Mucosa of gallbladder (tissue), 1 donor: ENCODE measurements around the gene FNDC11. TPM values are rescaled to one million over a fixed set of nuclear protein-coding genes. Genes with fewer than 3 reads are reported as not detected.

Experiments
- DNase-seq: peaks from one replicate; pipeline ENCODE4 v3.0.0-alpha.2; 2020; ENCODE audit warnings: low spot score
- total RNA-seq: library from RNA; stranded (reverse); gene quantifications from one replicate; pipeline ENCODE4 v1.2.1, GENCODE V29; 2021
- donor health status: DM: no; HTN: no; CAD: no.

FNDC11 gene
- total RNA-seq, 1 donor from 2014 or later = 1.4 TPM

- DNase-seq = no peak
These were observed 28.8 kb upstream of the FNDC11 start for GRCh38 chr20:63525185-63525584.

- DNase-seq = peak; percentile 75
These were observed 28.0 kb upstream of the FNDC11 start for GRCh38 chr20:63525971-63526370.

DNA sequence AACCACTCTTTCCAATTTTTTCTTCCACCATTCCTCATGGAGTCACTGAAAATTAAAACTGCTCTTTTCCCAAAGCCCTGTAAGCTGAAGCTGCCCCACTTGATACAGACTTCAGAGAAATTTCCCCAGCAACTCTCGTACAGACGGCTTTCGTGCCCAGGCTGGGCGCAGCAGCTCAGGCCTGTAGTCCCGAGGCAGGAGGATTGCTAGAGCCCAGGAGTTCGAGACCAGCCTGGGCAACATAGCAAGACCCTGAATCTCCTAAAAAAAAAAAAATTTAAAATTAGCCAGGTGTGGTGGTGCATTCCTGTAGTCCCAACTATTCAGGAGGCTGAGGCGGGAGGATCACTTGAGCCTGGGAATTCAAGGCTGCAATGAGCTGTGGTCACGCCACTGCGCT is 26.8 kb upstream of the FNDC11 start:
- no peak for DNase-seq

DNA sequence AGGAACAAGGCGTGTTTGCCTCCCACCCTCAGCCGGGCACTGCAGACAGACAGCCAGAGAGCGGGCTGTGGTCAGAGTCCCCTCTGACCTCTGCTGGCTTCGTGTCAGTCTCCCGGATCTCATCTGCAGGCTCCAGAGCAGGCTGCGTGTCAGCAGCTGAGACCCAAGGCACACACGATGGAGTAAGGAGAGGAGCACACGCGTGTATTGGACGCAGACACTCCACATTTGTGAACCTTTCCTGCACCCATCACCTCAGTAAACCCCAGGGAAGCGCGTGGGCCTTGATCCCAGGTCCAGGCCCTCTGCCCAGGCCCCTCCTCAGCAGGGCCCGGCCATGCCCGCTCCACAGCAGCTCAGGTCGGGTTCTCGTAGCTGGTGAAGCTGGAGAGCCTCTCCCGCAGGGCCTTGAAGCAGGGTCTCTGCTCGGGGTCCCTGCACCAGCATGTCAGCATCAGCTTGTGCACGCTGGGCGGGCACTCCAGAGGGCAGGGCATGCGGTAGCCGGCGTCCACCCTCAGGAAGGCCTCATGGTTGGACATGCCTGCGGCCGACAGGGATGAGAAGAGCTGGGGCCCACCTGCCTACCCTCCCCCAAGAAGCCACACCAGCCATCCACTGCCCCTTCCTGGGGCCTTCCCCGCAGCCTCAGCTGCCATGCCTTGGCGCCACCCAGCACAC is 24.6 kb upstream of the FNDC11 start:
- DNase-seq = no peak

GRCh38 chr20:63529861-63530787 is 23.8 kb upstream of the FNDC11 start:
- no peak for DNase-seq

DNA sequence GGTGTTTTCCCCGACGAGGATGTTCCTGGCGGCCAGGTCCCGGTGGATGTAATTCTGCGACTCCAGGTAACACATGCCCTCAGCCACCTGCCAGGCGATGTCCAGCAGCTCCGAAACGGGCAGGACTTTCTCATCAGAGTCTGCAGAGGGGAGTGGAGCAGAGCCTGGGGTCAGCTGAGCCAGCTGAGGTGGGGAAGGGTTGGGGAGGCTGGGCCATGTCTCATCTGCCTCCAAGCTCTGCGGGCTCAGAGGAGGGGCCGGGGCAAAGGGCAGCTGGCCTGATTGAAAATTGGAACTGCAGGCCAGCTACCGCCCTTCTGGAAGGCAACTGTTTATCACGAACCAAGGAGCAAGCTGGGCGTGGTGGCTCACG is 23.2 kb upstream of the FNDC11 start:
- no peak for DNase-seq

DNA sequence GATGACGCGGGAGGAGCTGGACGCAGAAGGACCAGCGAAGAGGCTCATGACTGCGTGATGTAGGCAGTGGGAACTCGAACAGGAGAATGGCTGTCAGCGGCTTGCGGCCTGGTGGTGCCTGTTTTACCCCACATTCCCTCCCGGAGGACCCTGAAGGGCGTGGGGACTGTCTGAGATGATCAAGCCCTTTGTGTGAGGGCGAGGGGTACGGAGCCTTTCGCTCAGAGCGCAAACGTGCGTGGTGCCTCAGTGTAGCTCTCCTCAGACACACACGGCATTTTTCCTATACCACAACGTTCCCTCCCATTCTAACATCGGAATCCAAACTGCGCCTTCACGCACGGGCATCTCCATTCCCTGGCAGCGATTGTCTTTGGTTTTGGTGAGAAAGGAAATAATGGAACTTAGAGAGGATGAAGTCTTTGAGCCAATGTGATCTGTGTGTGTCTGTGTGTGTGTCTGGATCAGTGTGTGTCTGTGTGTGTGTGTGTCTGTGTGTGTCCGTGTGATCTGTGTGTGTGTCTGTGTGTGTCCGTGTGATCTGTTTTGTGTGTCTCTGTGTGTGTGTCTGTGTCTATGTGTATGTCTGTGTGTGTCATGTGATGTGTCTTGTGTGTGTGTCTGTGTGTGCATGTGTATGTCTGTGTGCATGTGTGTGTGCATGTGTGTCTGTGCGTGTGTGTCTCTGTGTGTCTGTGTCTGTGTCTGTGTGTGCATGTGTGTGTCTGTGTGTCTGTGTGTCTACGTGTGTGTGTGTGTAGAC is 22.1 kb upstream of the FNDC11 start:
- no peak for DNase-seq

- no peak for DNase-seq
These were observed 21.4 kb upstream of the FNDC11 start for GRCh38 chr20:63532449-63532971.

DNA sequence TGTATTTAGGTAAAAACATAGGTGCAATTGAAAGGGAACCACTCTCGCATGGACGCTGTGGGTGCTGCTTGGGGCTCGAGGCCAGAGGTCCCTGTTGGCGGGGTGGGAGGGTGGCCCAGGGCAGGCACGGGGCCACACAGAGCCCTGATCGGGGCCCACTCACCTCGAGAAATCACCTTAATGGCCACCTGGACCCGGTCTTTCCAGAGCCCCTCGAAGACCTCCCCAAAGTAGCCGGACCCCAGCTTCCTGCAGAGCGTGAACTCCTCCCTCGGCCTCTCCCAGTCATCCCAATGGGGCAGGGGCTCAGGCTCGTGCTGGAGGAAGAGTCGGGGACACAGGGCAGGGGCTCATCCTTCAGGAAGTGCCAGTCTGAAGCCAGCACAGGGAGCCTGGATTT is 20.6 kb upstream of the FNDC11 start:
- DNase-seq = no peak

DNA sequence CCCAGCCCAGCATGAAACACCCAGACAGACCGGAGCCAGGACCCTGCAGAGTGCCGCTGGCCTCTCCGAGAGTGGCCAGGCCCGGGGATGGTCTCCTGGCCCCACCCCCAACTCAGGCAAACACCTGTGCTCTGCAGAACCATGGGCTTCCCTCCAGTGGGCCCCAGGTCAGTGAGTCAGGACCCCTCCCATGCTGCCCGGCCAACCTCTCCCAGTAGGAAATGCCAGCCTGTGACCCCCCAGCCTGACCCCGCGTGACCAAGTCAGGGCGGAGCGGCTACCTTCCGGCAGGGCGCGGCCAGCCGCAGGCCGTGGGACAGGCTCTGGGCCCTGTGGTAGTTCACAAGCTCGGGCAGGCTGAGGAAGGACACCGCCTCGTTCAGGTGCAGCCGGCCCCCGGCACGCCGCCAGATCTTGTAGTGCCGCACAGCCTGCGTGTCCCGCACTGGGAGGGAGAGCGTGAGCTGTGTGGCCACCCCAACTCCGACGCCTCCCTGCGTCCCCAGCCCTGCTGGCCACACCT is 20.0 kb upstream of the FNDC11 start:
- DNase-seq = peak; percentile 73

DNA sequence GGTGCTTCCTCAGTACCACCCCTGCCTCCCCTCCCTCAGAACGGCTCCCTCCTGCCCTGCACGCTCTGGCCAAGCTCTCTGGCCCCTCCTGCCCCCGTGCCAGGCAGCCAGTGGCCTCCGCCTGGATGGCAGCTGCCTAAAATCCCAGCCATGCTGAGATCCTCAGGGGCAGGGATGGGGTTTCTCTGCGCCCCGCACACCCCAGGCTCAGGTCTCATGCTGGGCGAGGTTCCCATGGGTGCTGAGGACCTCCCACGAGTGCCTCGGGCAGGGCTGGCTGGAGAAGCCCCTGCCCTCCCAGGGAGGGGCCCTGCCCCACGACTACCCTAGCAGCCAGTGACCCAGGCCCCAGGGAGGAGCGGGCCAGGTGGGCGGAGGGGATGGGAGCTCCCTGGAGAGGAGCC is 19.5 kb upstream of the FNDC11 start:
- no peak for DNase-seq

DNA sequence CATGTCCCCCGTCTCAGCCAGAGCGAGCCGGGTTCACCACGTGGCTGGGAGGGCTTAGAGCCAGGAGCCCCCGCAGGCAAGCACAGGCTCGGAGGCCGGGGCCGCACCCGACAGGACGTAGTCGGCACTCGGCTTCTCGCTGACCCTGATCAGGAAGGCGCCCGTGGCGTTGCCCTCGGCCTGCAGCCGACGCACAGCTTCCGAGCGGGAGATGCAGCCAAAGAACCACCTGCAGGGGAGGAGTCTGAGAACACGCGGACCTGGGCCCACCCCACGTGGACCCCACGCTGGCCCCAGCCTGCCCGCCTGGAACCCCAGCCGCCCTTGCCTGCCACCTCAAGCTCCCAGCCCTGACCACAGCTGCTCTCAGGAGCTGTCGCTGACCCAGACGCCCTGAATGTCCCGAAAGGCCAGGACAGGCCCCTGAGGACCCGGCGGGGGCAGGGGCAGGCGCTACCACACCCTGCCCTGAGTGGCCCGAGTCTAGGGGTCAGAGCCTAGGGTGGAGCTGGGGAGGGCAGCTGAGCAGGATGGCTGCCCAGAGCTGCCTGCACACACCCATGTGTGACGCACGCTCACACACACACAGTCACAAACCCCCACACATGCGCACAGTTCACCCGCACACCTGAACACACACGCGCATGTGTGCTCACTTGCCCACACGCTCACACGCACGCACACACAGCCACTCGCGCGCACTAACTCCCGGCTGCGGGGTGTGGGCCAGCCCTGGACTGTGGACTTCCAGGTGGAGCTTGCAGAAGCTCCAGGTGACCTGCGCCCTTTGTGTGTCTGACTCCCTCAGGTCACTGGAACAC is 18.9 kb upstream of the FNDC11 start:
- no peak for DNase-seq

- no peak for DNase-seq
These were observed 17.6 kb upstream of the FNDC11 start for GRCh38 chr20:63536241-63536977.

GRCh38 chr20:63536997-63537524 is 16.9 kb upstream of the FNDC11 start, which contains the start of gene PTK6:
Gene PTK6 (minus strand): TSS chr20:63537376. CDS start chr20:63537314, 62 bp downstream.
- peak; percentile 62 for DNase-seq

DNA sequence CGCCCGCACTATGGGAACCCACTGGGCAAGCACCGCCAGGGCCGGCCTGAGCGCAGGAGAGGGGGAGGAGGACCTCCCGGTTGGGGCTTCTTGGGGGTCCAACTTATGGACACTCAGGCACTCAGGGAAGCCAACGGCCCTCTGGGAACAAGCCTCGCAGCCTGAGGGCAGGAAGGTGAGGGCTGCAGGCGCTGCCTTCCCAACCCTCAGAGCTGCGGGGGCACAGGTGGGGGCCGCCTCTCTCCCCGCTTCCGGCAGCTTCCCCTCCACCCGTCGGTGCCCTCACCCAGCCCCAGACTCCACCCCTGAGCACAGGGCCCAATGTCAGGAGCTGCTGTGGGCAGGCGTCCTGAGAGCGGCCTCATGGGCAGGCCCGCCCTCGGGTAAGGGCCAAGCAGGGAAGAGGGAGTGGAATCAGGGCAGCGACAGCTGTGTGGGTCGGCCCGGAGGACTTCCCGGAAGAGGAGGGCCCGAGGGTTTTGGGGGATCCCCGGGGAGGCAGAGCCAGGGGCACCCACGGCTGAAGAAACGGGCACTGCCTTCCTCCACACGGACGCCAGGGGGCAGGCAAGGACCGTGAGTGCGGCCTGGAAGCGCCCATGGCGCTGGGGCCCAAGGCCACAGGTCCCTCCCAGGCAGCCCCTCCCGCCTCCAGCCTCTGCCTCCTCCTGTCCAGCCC is 16.3 kb upstream of the FNDC11 start:
- peak; percentile 94 for DNase-seq

DNA sequence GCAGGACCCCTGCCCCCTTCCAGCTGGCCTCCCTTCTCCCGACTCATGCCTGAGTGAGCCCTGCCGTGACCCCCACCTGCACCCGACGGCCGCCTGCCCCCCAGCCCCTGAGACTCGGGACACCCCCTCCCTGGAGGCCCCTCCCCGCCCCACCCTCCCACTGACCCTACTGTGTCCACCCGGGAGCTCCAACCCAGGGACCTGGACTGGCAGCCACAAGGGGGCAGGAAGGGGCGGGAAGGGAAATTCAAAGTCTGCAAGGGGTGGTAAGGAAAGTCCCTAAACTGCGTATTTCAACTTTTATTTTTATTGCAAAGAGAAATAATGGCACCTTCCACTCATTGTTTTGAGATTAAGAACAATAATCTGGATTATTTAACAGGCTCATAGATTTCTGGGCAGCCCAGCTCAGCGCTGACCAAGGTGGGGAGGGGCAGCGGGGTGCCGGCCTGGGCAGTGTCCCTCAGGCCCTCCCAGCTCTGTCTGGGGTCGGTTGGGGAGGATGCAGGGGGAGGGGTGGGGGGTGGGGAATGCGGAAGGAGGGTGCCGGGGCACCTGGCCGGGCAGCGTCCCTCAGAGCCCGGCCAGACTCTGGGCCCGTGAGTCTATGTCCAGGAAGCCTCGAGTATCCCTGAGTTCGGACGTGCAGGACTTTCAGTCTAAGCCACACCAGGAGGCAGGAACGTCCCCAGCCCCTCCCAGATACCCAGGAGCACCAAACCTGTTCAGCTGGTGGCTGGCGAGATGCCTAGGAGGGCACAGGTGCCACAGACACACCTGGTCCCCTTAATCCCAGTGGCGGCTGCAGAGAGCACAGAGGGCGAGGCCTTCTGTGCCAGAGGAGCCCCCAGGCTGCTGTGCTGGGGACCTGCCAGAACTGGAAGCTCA is 15.5 kb upstream of the FNDC11 start:
- DNase-seq = peak; percentile 88

DNA sequence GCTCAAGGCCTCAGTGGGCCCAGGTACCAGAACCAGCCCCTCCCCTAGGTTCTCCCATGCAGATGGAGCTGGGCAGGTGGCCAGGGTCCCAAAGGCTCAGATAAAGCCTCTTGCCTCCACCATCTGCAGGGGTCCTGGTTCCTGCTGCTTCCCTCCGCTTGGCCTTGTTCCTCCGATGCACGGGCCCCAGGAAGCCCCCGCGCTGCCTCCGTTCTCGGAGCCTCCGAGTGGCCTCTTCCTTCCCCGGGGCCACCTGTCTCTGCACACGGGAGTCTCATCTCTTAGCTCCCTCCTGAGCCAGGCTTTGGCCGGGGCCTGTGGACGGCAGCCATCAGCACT is 14.9 kb upstream of the FNDC11 start:
- DNase-seq = no peak
